OCI-LY1 (cell line): ENCODE measurements around the gene DENND1A.

Experiments used
- H2AFZ ChIP-seq: fragments of 200-600 bp; sonication (generic), shearing (Covaris generic); 2 replicates; pipeline ENCODE4 v1.6.0; 2014; ENCODE audit warnings: antibody characterized with exemption, mild to moderate bottlenecking, low read length
- H3F3A ChIP-seq: fragments of 200-600 bp; sonication (generic), shearing (Covaris generic); 2 replicates; pipeline ENCODE4 v1.6.0; 2014; ENCODE audit warnings: mild to moderate bottlenecking, antibody characterized with exemption, low read length, moderate library complexity; ENCODE audit not compliant: insufficient read depth
- H3K27ac ChIP-seq: fragments of 200-600 bp; sonication (generic); 2 replicates; pipeline ENCODE4 v1.5.1; 2014; ENCODE audit warnings: low read length, mixed run types, mild to moderate bottlenecking, low read depth; ENCODE audit not compliant: poor library complexity, severe bottlenecking
- H3K27me3 ChIP-seq: fragments of 200-600 bp; sonication (generic); 2 replicates; pipeline ENCODE4 v1.6.0; 2014; ENCODE audit warnings: antibody characterized with exemption, mild to moderate bottlenecking, low read length, moderate library complexity; ENCODE audit not compliant: insufficient read depth
- H3K36me3 ChIP-seq: fragments of 200-600 bp; sonication (generic); 2 replicates; pipeline ENCODE4 v1.6.1; 2014; ENCODE audit warnings: mild to moderate bottlenecking, antibody characterized with exemption, low read length, moderate library complexity, mixed read lengths; ENCODE audit not compliant: insufficient read depth
- H3K4me1 ChIP-seq: fragments of 200-600 bp; sonication (generic); 2 replicates; pipeline ENCODE4 v1.5.1; 2014; ENCODE audit warnings: mild to moderate bottlenecking, low read length, moderate library complexity; ENCODE audit not compliant: insufficient read depth, severe bottlenecking
- H3K4me2 ChIP-seq: fragments of 200-600 bp; sonication (generic), shearing (Covaris generic); 2 replicates; pipeline ENCODE4 v1.6.1; 2014; ENCODE audit warnings: low read length
- H3K4me3 ChIP-seq: fragments of 200-600 bp; sonication (generic); 2 replicates; pipeline ENCODE4 v1.5.1; 2014; ENCODE audit warnings: low read length, low read depth, mild to moderate bottlenecking, mixed read lengths; ENCODE audit not compliant: poor library complexity, severe bottlenecking
- H3K79me2 ChIP-seq: fragments of 200-600 bp; shearing (Covaris generic); 2 replicates; pipeline ENCODE4 v1.6.1; 2016; ENCODE audit warnings: mixed run types, low read length, mixed read lengths; ENCODE audit not compliant: insufficient read depth
- H3K9ac ChIP-seq: fragments of 200-600 bp; sonication (generic), shearing (Covaris generic); 2 replicates; pipeline ENCODE4 v1.6.1; 2014; ENCODE audit warnings: mild to moderate bottlenecking, low read length, mixed read lengths
- H3K9me2 ChIP-seq: fragments of 200-600 bp; sonication (generic), shearing (Covaris generic); 2 replicates; pipeline ENCODE4 v1.6.1; 2014; ENCODE audit warnings: low read depth, mild to moderate bottlenecking, low read length, mixed read lengths
- H3K9me3 ChIP-seq: fragments of 200-600 bp; shearing (Covaris generic); 2 replicates; pipeline ENCODE4 v1.6.1; 2014; ENCODE audit warnings: low read length, mixed read lengths
- H4K20me1 ChIP-seq: fragments of 200-600 bp; sonication (generic), shearing (Covaris generic); 2 replicates; pipeline ENCODE4 v1.6.0; 2016; ENCODE audit warnings: mild to moderate bottlenecking, low read length; ENCODE audit not compliant: insufficient read depth
- CTCF ChIP-seq: fragments of 200-600 bp; sonication (generic), shearing (Covaris generic); IDR thresholded peaks from 2 replicates; pipeline ENCODE4 v1.5.1; 2017; ENCODE audit warnings: mild to moderate bottlenecking, antibody characterized with exemption, low read length, moderate library complexity, mixed read lengths
- EZH2 ChIP-seq: fragments of 200-600 bp; sonication (generic), shearing (Covaris generic); IDR thresholded peaks from 2 replicates; pipeline ENCODE4 v1.8.0; 2017; ENCODE audit warnings: borderline replicate concordance, mixed run types, mild to moderate bottlenecking, antibody characterized with exemption, low read length, moderate library complexity, mixed read lengths

The DENND1A gene

GRCh38 chr9:123450996-123451395 lies 478.9 kb downstream of the DENND1A start:
- H3K4me1 ChIP-seq: no peaks in the 10 kb centered on the region
- H3K9ac ChIP-seq: no peak overlapping the region
- H4K20me1 ChIP-seq: no peaks in the 10 kb centered on the region
- no peaks in the 10 kb centered on the region for H3K36me3 ChIP-seq
- H3K4me3 ChIP-seq: no peak overlapping the region
- TF ChIP-seq CTCF (no peak), EZH2 (no peak)
- no peaks in the 10 kb centered on the region for H3K79me2 ChIP-seq
- H3F3A ChIP-seq: no peaks in the 10 kb centered on the region
- no peaks in the 10 kb centered on the region for H3K9me3 ChIP-seq
- no peak overlapping the region for H2AFZ ChIP-seq
- H3K27ac ChIP-seq: no peak overlapping the region
- H3K9me2 ChIP-seq: no peaks in the 10 kb centered on the region
- no peak overlapping the region for H3K4me2 ChIP-seq
- no peaks in the 10 kb centered on the region for H3K27me3 ChIP-seq

DNA sequence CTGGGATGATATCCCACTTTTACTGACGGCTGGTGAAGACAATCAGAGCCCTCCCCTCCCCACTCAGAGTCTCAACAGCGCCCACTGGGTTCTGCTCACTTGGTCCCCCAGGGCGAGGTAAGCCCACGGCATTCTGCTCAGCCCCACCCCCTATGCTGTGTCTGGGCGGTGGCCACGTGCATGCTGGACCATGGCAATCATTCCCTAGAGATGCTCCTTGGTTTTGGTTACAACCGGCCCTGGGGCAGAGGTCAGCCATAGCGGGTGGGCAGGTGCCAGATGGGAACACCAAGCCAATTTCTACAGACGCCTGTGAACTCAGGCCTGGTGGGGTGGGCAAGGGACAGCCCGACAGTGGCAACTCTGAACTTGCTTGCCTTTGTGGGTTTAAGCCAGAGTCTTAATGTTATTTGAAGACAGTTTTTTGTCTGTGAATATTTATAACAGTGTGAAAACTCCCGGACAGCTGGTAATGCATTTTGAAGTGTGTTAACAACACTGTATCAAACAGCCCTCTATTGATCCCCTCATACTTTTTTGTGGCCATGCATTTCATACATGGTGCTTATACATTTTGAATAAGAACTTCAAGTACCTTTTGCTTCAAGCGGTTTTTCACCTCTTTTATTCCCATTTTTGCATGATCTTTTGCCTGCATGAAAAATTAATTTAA lies 479.7 kb downstream of the DENND1A start:
- TF ChIP-seq CTCF (no peak), EZH2 (no peak)
- Histone ChIP-seq H3K27me3 (no peaks in the 10 kb centered on the region), H3K9me3 (no peaks in the 10 kb centered on the region), H3K79me2 (no peaks in the 10 kb centered on the region), H3K9ac (no peak overlapping the region), H3K4me2 (no peak overlapping the region), H3K9me2 (no peaks in the 10 kb centered on the region), H3K4me3 (no peak overlapping the region), H2AFZ (no peak overlapping the region), H3K4me1 (no peaks in the 10 kb centered on the region), H3K36me3 (no peaks in the 10 kb centered on the region), H4K20me1 (no peaks in the 10 kb centered on the region), H3F3A (no peaks in the 10 kb centered on the region), H3K27ac (no peak overlapping the region)

- H3K4me2 ChIP-seq: no peak overlapping the region
- TF ChIP-seq EZH2: no peak
- no peak for TF ChIP-seq CTCF
- H3K9me3 ChIP-seq: no peaks in the 10 kb centered on the region
- no peaks in the 10 kb centered on the region for H3K9me2 ChIP-seq
- H3K79me2 ChIP-seq: no peaks in the 10 kb centered on the region
- no peak overlapping the region for H2AFZ ChIP-seq
- no peak overlapping the region for H3K4me3 ChIP-seq
- no peaks in the 10 kb centered on the region for H3K4me1 ChIP-seq
- H3K9ac ChIP-seq: no peak overlapping the region
- H3K36me3 ChIP-seq: no peaks in the 10 kb centered on the region
- no peaks in the 10 kb centered on the region for H4K20me1 ChIP-seq
- H3K27ac ChIP-seq: no peak overlapping the region
- H3K27me3 ChIP-seq: no peaks in the 10 kb centered on the region
- no peaks in the 10 kb centered on the region for H3F3A ChIP-seq
Measured at GRCh38 chr9:123447934-123448646, 481.8 kb downstream of the DENND1A start.
